Activated effector memory CD4-positive, alpha-beta T cell treated with Interleukin-2 at 50 U/mL for 16 hours (primary cell): ENCODE results near the gene TNFRSF8.

ENCODE experiments used
- DNase-seq: peaks from one replicate; pipeline ENCODE4 v3.0.0-alpha.2; 2020

TNFRSF8 gene

GRCh38 chr1:12178511-12178910, 115.4 kb downstream of the TNFRSF8 start:
- DNase-seq: no peak

- DNase-seq: peak; percentile 71
These were observed 116.0 kb downstream of the TNFRSF8 start for GRCh38 chr1:12179111-12179519.

GRCh38 chr1:12179676-12180075, 116.6 kb downstream of the TNFRSF8 start:
- no peak for DNase-seq

DNA sequence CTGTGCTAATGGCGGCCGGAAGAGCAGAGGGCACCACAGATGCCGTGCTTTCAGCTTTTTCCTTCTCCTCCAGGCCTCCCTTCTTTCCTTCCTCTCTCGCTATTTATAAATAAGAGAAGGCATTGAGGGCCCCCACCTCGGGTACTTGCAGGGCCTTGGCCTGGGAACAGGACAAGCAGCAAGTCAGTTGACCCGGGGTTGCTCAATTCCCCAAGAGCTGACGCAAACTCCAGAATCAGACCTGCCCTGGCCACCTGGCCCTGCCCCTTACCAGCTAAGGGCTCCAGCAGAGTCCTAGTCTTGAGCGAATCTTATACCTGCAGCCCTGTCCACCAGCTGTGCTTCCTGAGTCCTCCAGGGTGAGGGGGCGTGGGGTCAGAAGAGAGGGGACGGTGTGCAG, 117.2 kb downstream of the TNFRSF8 start:
- DNase-seq: no peak

DNA sequence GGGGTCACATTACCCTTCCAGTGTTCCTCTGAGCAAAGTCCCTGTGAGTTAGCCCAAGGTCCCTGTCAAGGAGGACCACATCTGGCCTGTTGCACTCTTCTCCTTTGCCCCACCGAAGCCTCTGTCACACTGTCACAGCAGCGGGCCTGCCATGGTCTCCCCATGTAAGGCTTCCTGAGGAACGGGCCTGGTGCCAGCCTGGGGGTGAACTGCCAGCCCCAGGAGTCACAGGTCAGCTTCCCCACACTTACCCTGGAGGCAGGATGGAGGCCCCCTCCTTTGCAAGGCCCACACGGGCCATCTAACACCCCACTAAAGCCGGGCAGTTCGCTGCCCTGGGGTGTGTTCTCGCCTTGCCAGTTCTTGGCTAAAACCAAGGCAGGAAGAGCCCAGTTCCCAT, 117.8 kb downstream of the TNFRSF8 start:
- no peak for DNase-seq

DNA sequence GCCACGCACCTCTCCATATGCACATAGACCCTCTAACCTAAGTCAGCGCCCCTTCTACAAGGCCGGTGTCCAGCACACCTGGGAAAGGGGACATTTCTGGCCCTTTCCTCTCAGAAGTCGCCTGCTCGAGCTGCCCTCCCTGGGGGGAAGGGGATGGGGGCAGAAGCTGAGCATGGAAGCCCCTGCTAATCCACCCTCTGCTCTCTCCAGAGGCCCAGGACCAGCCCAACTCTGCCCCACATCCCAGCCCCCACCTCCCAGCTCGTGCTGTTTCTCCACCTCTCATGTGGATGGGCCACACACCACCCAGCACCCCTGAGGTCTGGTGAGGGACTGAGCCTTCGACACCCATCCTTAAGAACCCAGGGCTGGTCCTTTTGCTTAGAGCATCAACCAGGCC, 118.5 kb downstream of the TNFRSF8 start:
- no peak for DNase-seq

DNA sequence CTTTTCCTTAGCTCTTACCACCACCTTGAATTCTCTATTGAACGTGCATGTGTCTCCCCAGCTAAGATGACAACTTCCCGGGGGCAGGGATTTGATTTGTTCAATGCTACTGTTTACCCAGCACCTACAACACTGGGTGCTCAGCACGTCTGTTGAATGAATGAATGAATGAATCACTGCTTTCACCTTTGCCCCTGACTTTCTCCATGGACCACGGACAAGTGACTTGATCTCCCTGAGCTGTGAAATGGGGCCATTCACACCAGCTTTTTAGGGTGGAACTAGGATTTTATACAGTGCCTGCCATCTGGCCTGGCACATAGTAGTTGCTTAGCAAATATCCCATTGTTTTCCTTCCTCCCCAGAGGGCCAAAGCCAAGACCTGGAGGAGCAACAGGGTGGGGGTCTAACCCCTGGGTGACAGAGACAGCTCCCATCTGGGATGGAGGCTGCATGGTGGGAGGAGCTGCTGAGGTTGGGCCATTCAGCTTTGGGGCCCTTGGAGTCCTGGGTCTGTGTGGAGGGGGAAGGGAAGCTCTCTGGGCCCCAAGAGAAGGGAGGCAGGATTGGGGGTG, 119.4 kb downstream of the TNFRSF8 start:
- no peak for DNase-seq

DNA sequence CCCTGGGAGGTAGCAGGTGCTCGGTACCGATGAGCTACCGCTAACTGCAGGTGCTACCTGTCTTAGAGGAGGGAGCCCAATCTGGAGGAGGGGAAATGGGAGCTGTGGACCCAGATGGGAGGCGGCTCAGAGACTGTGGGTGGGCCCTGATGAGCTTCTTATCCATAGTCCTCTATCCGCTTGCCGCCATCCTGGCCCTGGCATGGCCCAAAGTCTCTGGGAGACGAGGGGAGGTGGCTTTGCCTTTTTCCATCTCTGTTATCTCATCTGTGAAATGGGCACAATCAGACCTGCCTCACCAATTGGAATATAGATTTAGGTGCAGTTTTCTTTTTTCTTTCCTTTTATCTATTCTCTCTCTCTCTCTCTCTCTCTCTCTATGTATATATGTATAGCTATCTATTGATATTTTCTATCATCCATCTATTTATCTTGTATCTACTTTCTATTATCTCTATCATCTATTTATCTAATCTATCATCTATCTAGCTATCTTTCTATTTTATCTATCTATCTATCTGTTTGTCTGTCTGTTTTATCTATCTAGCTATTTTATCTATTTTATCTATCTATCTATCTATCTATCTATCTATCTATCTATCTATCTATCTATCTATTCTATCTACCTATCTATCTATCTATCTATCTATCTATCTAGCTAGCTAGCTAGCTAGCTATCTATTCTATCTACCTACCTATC, 120.1 kb downstream of the TNFRSF8 start:
- no peak for DNase-seq

DNA sequence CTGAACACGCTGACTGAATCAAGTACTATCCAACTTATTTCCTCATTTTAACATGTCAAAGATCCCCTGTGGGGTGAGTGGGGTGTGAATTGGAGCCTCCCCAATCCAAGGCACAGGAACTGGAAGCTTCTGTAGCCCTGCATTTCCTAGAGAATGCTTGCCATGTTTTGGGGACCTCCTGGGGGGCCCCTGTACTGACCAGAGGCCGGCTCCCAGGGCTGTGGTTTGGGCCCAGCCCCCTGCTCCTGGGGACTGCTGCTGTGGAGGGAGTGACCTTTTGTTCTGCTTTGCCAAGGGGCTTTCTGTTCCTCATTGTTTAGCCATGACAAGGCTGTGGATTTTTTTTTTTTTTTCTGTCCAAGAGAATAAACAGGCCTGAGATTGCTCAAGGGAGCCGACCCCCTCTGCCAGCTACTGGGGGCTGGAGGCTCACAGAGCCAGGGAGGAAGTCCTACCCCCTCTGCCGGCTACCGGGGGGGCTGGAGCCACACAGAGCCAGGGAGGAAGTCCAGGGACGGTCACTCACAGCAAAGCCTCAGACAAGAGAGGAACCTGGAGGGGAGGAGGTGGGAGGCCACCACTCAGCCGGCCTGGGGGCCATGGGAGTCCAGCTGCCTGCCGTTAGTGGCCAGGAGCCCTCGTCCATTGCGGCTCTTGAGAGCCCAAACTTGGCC, 121.0 kb downstream of the TNFRSF8 start:
- no peak for DNase-seq

GRCh38 chr1:12185036-12185917, 122.2 kb downstream of the TNFRSF8 start:
- DNase-seq: no peak

GRCh38 chr1:12185918-12186678, 123.0 kb downstream of the TNFRSF8 start:
- no peak for DNase-seq

DNA sequence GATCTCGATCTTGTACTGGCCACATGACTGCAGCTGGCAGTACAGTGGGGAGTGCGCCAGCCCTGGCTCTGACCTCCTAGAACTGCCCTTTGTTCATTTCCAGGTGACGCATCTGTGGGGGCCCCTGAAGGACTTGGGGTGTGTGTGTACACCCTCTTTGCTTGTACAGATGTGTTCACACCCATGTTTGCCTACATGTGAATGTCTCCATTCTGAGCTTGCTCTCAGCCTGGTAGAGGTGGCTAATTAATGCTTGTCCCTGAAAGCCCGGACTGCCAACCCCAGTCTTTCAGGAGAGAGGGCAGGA, 123.5 kb downstream of the TNFRSF8 start:
- no peak for DNase-seq

GRCh38 chr1:12188115-12188514, 125.0 kb downstream of the TNFRSF8 start:
- DNase-seq: no peak

DNA sequence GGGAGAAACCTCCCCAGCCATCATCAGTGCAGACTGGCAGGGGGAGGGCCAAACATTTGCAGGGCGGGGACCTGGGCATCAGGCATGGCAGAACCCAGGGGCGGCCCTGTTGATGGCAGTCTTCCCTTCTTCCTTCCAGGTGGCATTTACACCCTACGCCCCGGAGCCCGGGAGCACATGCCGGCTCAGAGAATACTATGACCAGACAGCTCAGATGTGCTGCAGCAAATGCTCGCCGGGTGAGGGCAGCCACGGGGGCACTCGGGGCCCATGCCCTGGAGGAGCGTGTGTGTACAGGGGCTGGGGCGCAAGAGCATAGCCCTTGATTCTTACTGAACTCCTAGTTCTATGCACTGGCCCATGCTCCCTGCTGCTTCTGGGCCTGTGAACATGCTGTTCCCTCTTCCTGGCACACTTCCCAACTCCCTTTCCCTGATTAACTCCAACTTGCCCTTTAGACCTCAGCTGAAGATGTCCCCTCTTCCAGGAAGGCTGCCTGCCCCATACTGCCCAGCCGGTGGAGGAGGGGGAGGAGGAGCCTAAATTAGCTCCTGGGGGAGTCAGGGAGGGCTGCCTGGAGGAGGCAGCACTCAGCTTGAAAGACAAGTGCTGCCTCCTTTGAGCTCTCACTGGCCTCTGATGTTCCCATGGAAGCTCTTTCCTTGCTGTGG, 125.7 kb downstream of the TNFRSF8 start:
- DNase-seq: no peak

DNA sequence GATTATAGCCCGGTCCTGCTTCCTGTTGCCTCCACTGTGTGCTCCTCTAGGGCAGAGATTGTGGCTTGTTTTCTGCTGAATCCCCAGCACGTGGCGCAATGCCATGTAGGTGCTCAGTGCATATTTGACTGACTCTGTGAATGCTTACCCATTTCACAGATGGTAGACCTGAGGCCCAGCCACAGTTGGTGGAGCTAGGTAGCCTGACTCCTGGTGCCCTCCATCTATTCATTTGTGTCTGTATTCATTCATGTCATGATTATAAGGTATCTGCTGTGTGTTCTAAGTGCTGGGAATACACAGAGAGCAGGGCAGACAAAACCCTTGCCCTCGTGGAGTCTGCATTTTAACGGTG, 126.2 kb downstream of the TNFRSF8 start:
- DNase-seq: no peak

DNA sequence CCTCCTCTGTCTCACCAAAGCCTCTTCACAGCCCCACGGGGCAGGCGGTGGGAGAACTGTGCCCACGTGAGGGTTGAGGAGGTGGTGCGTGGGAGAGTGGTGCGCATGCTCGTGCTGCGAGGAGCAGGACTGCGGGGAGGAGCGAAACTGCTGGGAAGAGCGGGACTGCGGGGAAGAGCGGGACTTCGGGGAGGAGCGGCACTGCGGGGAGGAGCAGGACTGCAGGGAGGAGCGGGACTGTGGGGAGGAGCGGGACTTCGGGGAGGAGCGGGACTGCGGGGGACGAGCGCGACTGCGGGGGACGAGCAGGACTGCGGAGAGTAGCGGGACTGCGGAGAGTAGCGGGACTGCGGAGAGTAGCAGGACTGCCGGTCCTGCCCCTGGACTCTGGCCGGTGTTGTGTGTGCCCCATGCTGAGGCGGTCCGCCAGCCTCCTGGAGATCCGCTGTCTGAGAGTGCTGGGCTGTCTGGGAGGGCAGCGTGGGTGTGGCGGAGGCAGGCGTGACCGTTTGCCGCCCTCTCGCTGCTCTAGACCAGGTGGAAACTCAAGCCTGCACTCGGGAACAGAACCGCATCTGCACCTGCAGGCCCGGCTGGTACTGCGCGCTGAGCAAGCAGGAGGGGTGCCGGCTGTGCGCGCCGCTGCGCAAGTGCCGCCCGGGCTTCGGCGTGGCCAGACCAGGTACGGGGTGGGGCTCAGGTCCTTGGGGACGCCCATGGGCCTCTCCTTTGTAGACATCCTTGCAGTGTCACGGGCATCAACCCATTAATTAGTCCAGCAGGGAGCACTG, 128.3 kb downstream of the TNFRSF8 start:
- no peak for DNase-seq
